ENCODE results near the gene CAMSAP2. TPM values are rescaled to one million over a fixed set of nuclear protein-coding genes. Genes with fewer than 3 reads are reported as not detected.

CAMSAP2 gene
- total RNA-seq, 1 donor, result 50.3 TPM

GRCh38 chr1:200861937-200862647, 123.4 kb downstream of the CAMSAP2 start:
- Histone ChIP-seq H3K27me3 (ENCODE audit: insufficient read depth, low read length) (peaks cover 1% of the 10 kb centered on the region), H4K20me1 (ENCODE audit: insufficient read depth, low read length) (no peaks in the 10 kb centered on the region)
- TF ChIP-seq, protein P1, sequence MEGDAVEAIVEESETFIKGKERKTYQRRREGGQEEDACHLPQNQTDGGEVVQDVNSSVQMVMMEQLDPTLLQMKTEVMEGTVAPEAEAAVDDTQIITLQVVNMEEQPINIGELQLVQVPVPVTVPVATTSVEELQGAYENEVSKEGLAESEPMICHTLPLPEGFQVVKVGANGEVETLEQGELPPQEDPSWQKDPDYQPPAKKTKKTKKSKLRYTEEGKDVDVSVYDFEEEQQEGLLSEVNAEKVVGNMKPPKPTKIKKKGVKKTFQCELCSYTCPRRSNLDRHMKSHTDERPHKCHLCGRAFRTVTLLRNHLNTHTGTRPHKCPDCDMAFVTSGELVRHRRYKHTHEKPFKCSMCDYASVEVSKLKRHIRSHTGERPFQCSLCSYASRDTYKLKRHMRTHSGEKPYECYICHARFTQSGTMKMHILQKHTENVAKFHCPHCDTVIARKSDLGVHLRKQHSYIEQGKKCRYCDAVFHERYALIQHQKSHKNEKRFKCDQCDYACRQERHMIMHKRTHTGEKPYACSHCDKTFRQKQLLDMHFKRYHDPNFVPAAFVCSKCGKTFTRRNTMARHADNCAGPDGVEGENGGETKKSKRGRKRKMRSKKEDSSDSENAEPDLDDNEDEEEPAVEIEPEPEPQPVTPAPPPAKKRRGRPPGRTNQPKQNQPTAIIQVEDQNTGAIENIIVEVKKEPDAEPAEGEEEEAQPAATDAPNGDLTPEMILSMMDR (IDR thresholded peaks at IDR 0.05; ENCODE audit: extremely low read depth, low read depth, low read length), result no peak

DNA sequence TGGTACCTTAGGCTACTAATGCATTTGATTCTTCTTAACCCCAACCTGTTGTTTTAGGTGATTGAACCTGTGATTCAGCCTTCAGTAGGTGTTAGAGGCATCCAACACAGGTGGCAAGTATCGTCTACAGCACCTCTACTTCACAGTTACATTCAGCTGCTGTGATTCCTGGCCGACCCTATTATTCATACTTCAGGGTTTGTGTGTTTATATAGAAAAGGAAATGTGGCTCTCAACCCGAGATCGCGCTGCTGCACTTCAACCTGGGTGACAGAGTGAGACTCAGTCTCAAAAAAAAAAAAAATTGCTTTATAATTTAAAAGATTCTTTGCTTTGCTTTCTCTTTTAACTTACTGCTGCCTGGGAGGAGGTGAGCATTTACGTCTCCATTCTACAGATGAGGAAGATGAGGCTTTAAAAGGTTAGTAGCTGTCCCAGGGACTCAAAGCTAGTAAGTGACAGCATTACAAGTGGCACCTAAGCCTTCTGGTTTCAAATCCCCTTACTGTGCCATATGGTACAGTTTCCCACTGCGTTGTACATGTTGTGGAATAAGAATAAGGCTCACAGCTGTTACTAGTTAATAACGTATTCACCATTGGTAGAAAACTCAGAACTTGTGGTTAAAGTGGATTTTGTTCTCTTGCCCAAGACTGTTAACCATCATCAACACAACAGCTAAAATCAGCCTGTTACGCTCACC, 124.2 kb downstream of the CAMSAP2 start:
- Histone ChIP-seq H4K20me1 (ENCODE audit: insufficient read depth, low read length) (no peaks in the 10 kb centered on the region), H3K4me1 (ENCODE audit: insufficient read depth, low read length) (peaks cover 5% of the 10 kb centered on the region), H3K4me3 (ENCODE audit: insufficient read depth, low read length) (no peak overlapping the region), H3K36me3 (ENCODE audit: insufficient read depth, low read length) (peaks cover 20% of the 10 kb centered on the region), H3K4me2 (ENCODE audit: insufficient read depth, low read length) (no peak overlapping the region), H3K79me2 (ENCODE audit: insufficient read depth, low read length) (no peaks in the 10 kb centered on the region), H3K27me3 (ENCODE audit: insufficient read depth, low read length) (peaks cover 8% of the 10 kb centered on the region), H3K27ac (ENCODE audit: low read depth, low read length) (no peak overlapping the region), H3K9me3 (ENCODE audit: low read depth, low read length) (no peaks in the 10 kb centered on the region), H2AFZ (ENCODE audit: low read length) (no peak overlapping the region)
- TF ChIP-seq, protein P1 (IDR thresholded peaks at IDR 0.05; ENCODE audit: extremely low read depth, low read depth, low read length), result no peak
- no peak for DNase-seq (ENCODE audit: insufficient read length, low spot score, missing footprints)

More at GRCh38 chr1:200861937-200862647, 123.4 kb downstream of the CAMSAP2 start:
- Histone ChIP-seq H3K79me2 (ENCODE audit: insufficient read depth, low read length) (no peaks in the 10 kb centered on the region), H3K9me3 (ENCODE audit: low read depth, low read length) (no peaks in the 10 kb centered on the region), H2AFZ (ENCODE audit: low read length) (no peak overlapping the region), H3K4me1 (ENCODE audit: insufficient read depth, low read length) (peaks cover 7% of the 10 kb centered on the region), H3K4me3 (ENCODE audit: insufficient read depth, low read length) (no peak overlapping the region), H3K27ac (ENCODE audit: low read depth, low read length) (no peak overlapping the region), H3K36me3 (ENCODE audit: insufficient read depth, low read length) (peaks cover 28% of the 10 kb centered on the region), H3K4me2 (ENCODE audit: insufficient read depth, low read length) (no peak overlapping the region)
- no peak for DNase-seq (ENCODE audit: insufficient read length, low spot score, missing footprints)

GRCh38 chr1:200866116-200866515, 127.4 kb downstream of the CAMSAP2 start:
- Histone ChIP-seq H3K4me2 (ENCODE audit: insufficient read depth, low read length) (no peak overlapping the region), H3K27ac (ENCODE audit: low read depth, low read length) (no peak overlapping the region), H4K20me1 (ENCODE audit: insufficient read depth, low read length) (no peaks in the 10 kb centered on the region), H3K4me3 (ENCODE audit: insufficient read depth, low read length) (no peak overlapping the region), H3K9me3 (ENCODE audit: low read depth, low read length) (no peaks in the 10 kb centered on the region), H3K79me2 (ENCODE audit: insufficient read depth, low read length) (no peaks in the 10 kb centered on the region), H3K27me3 (ENCODE audit: insufficient read depth, low read length) (peaks cover 17% of the 10 kb centered on the region), H3K36me3 (ENCODE audit: insufficient read depth, low read length) (peaks cover 13% of the 10 kb centered on the region), H2AFZ (ENCODE audit: low read length) (no peak overlapping the region), H3K4me1 (ENCODE audit: insufficient read depth, low read length) (peaks cover 5% of the 10 kb centered on the region)
- DNase-seq (ENCODE audit: insufficient read length, low spot score, missing footprints), result no peak
- TF ChIP-seq, protein P1 (IDR thresholded peaks at IDR 0.05; ENCODE audit: extremely low read depth, low read depth, low read length), result no peak

DNA sequence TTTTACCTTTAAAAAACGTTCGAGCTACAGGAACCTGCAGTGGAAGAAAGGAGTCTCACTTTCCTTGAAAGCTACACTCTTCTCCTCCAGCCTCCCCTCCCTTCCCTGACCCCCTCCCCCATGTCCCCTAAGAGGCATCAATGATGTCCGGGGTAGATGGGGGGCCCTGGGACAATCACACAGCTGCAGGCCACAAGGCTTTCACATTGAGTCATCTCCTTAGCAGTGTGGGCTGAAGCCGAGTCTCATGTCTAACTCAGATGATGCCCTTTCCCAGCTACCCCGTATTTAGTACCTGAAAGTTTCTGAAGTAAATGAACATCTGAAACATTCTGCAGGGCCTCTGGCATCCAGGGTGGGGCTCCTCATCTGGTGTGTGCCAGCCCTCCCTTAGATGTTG, 127.8 kb downstream of the CAMSAP2 start:
- TF ChIP-seq, protein P1 (IDR thresholded peaks at IDR 0.05; ENCODE audit: extremely low read depth, low read depth, low read length), result no peak
- peak; percentile 75 for DNase-seq (ENCODE audit: insufficient read length, low spot score, missing footprints)
- Histone ChIP-seq H3K36me3 (ENCODE audit: insufficient read depth, low read length) (peaks cover 13% of the 10 kb centered on the region), H3K27ac (ENCODE audit: low read depth, low read length) (no peak overlapping the region), H3K79me2 (ENCODE audit: insufficient read depth, low read length) (no peaks in the 10 kb centered on the region), H3K4me3 (ENCODE audit: insufficient read depth, low read length) (no peak overlapping the region), H3K27me3 (ENCODE audit: insufficient read depth, low read length) (peaks cover 21% of the 10 kb centered on the region), H3K4me1 (ENCODE audit: insufficient read depth, low read length) (peaks cover 5% of the 10 kb centered on the region), H2AFZ (ENCODE audit: low read length) (no peak overlapping the region), H3K4me2 (ENCODE audit: insufficient read depth, low read length) (peak overlapping the region; percentile 33), H3K9me3 (ENCODE audit: low read depth, low read length) (no peaks in the 10 kb centered on the region), H4K20me1 (ENCODE audit: insufficient read depth, low read length) (no peaks in the 10 kb centered on the region)

Measured in osteoblast (primary cell).